ENCODE measurements around the gene PFDN4.

PFDN4 gene

GRCh38 chr20:54177378-54177777, 30.5 kb upstream of the PFDN4 start:
- Histone ChIP-seq H3K4me1 (ENCODE audit: control insufficient read depth, insufficient read depth, low read length) (peaks cover 10% of the 10 kb centered on the region), H3K4me3 (ENCODE audit: low read depth, low read length) (no peak overlapping the region), H3K9me3 (ENCODE audit: control insufficient read depth, insufficient read depth, low read length) (no peaks in the 10 kb centered on the region), H3K27me3 (ENCODE audit: control insufficient read depth, insufficient read depth, low read length) (peaks cover 42% of the 10 kb centered on the region), H3K36me3 (ENCODE audit: control insufficient read depth, insufficient read depth, low read length) (no peaks in the 10 kb centered on the region), H3K9ac (ENCODE audit: low read depth, low read length) (no peak overlapping the region)

GRCh38 chr20:54178256-54178655, 29.6 kb upstream of the PFDN4 start:
- no peak overlapping the region for H3K4me3 ChIP-seq (ENCODE audit: low read depth, low read length)
- H3K27me3 ChIP-seq (ENCODE audit: control insufficient read depth, insufficient read depth, low read length), result peaks cover 33% of the 10 kb centered on the region
- no peaks in the 10 kb centered on the region for H3K36me3 ChIP-seq (ENCODE audit: control insufficient read depth, insufficient read depth, low read length)
- peaks cover 10% of the 10 kb centered on the region for H3K4me1 ChIP-seq (ENCODE audit: control insufficient read depth, insufficient read depth, low read length)
- no peaks in the 10 kb centered on the region for H3K9me3 ChIP-seq (ENCODE audit: control insufficient read depth, insufficient read depth, low read length)
- H3K9ac ChIP-seq (ENCODE audit: low read depth, low read length), result no peak overlapping the region

GRCh38 chr20:54179946-54180345, 27.9 kb upstream of the PFDN4 start:
- Histone ChIP-seq H3K4me1 (ENCODE audit: control insufficient read depth, insufficient read depth, low read length) (peaks cover 1% of the 10 kb centered on the region), H3K9ac (ENCODE audit: low read depth, low read length) (no peak overlapping the region), H3K36me3 (ENCODE audit: control insufficient read depth, insufficient read depth, low read length) (no peaks in the 10 kb centered on the region), H3K4me3 (ENCODE audit: low read depth, low read length) (no peak overlapping the region), H3K9me3 (ENCODE audit: control insufficient read depth, insufficient read depth, low read length) (no peaks in the 10 kb centered on the region), H3K27me3 (ENCODE audit: control insufficient read depth, insufficient read depth, low read length) (peaks cover 17% of the 10 kb centered on the region)

GRCh38 chr20:54180931-54181330, 27.0 kb upstream of the PFDN4 start:
- no peak overlapping the region for H3K4me3 ChIP-seq (ENCODE audit: low read depth, low read length)
- H3K27me3 ChIP-seq (ENCODE audit: control insufficient read depth, insufficient read depth, low read length), result peaks cover 9% of the 10 kb centered on the region
- no peaks in the 10 kb centered on the region for H3K4me1 ChIP-seq (ENCODE audit: control insufficient read depth, insufficient read depth, low read length)
- H3K9me3 ChIP-seq (ENCODE audit: control insufficient read depth, insufficient read depth, low read length), result no peaks in the 10 kb centered on the region
- H3K9ac ChIP-seq (ENCODE audit: low read depth, low read length), result no peak overlapping the region
- H3K36me3 ChIP-seq (ENCODE audit: control insufficient read depth, insufficient read depth, low read length), result no peaks in the 10 kb centered on the region

- Histone ChIP-seq H3K27me3 (ENCODE audit: control insufficient read depth, insufficient read depth, low read length) (peaks cover 3% of the 10 kb centered on the region), H3K9ac (ENCODE audit: low read depth, low read length) (no peak overlapping the region), H3K9me3 (ENCODE audit: control insufficient read depth, insufficient read depth, low read length) (no peaks in the 10 kb centered on the region), H3K36me3 (ENCODE audit: control insufficient read depth, insufficient read depth, low read length) (no peaks in the 10 kb centered on the region), H3K4me3 (ENCODE audit: low read depth, low read length) (no peak overlapping the region), H3K4me1 (ENCODE audit: control insufficient read depth, insufficient read depth, low read length) (no peaks in the 10 kb centered on the region)
These were observed 23.8 kb upstream of the PFDN4 start for GRCh38 chr20:54184071-54184470.

- H3K9me3 ChIP-seq (ENCODE audit: control insufficient read depth, insufficient read depth, low read length), result no peaks in the 10 kb centered on the region
- no peaks in the 10 kb centered on the region for H3K36me3 ChIP-seq (ENCODE audit: control insufficient read depth, insufficient read depth, low read length)
- peaks cover 3% of the 10 kb centered on the region for H3K27me3 ChIP-seq (ENCODE audit: control insufficient read depth, insufficient read depth, low read length)
- H3K9ac ChIP-seq (ENCODE audit: low read depth, low read length), result no peak overlapping the region
- no peaks in the 10 kb centered on the region for H3K4me1 ChIP-seq (ENCODE audit: control insufficient read depth, insufficient read depth, low read length)
- no peak overlapping the region for H3K4me3 ChIP-seq (ENCODE audit: low read depth, low read length)
These were observed 22.8 kb upstream of the PFDN4 start for GRCh38 chr20:54184904-54185626.

- H3K4me1 ChIP-seq (ENCODE audit: control insufficient read depth, insufficient read depth, low read length), result no peaks in the 10 kb centered on the region
- no peaks in the 10 kb centered on the region for H3K9me3 ChIP-seq (ENCODE audit: control insufficient read depth, insufficient read depth, low read length)
- no peaks in the 10 kb centered on the region for H3K36me3 ChIP-seq (ENCODE audit: control insufficient read depth, insufficient read depth, low read length)
- H3K27me3 ChIP-seq (ENCODE audit: control insufficient read depth, insufficient read depth, low read length), result no peaks in the 10 kb centered on the region
- no peak overlapping the region for H3K9ac ChIP-seq (ENCODE audit: low read depth, low read length)
- no peak overlapping the region for H3K4me3 ChIP-seq (ENCODE audit: low read depth, low read length)
These were observed 19.6 kb upstream of the PFDN4 start for GRCh38 chr20:54188132-54188849.

GRCh38 chr20:54189630-54190029, 18.3 kb upstream of the PFDN4 start:
- Histone ChIP-seq H3K4me1 (ENCODE audit: control insufficient read depth, insufficient read depth, low read length) (no peaks in the 10 kb centered on the region), H3K27me3 (ENCODE audit: control insufficient read depth, insufficient read depth, low read length) (no peaks in the 10 kb centered on the region), H3K36me3 (ENCODE audit: control insufficient read depth, insufficient read depth, low read length) (no peaks in the 10 kb centered on the region), H3K4me3 (ENCODE audit: low read depth, low read length) (no peak overlapping the region), H3K9ac (ENCODE audit: low read depth, low read length) (no peak overlapping the region), H3K9me3 (ENCODE audit: control insufficient read depth, insufficient read depth, low read length) (no peaks in the 10 kb centered on the region)

- H3K36me3 ChIP-seq (ENCODE audit: control insufficient read depth, insufficient read depth, low read length), result no peaks in the 10 kb centered on the region
- no peaks in the 10 kb centered on the region for H3K27me3 ChIP-seq (ENCODE audit: control insufficient read depth, insufficient read depth, low read length)
- H3K4me1 ChIP-seq (ENCODE audit: control insufficient read depth, insufficient read depth, low read length), result no peaks in the 10 kb centered on the region
- no peak overlapping the region for H3K9ac ChIP-seq (ENCODE audit: low read depth, low read length)
- no peaks in the 10 kb centered on the region for H3K9me3 ChIP-seq (ENCODE audit: control insufficient read depth, insufficient read depth, low read length)
- H3K4me3 ChIP-seq (ENCODE audit: low read depth, low read length), result no peak overlapping the region
These were observed 17.7 kb upstream of the PFDN4 start for GRCh38 chr20:54190217-54190616.

GRCh38 chr20:54193817-54194216, 14.1 kb upstream of the PFDN4 start:
- Histone ChIP-seq H3K27me3 (ENCODE audit: control insufficient read depth, insufficient read depth, low read length) (no peaks in the 10 kb centered on the region), H3K4me3 (ENCODE audit: low read depth, low read length) (no peak overlapping the region), H3K9me3 (ENCODE audit: control insufficient read depth, insufficient read depth, low read length) (no peaks in the 10 kb centered on the region), H3K4me1 (ENCODE audit: control insufficient read depth, insufficient read depth, low read length) (no peaks in the 10 kb centered on the region), H3K9ac (ENCODE audit: low read depth, low read length) (no peak overlapping the region), H3K36me3 (ENCODE audit: control insufficient read depth, insufficient read depth, low read length) (no peaks in the 10 kb centered on the region)

- H3K36me3 ChIP-seq (ENCODE audit: control insufficient read depth, insufficient read depth, low read length), result no peaks in the 10 kb centered on the region
- H3K4me1 ChIP-seq (ENCODE audit: control insufficient read depth, insufficient read depth, low read length), result no peaks in the 10 kb centered on the region
- no peak overlapping the region for H3K4me3 ChIP-seq (ENCODE audit: low read depth, low read length)
- no peak overlapping the region for H3K9ac ChIP-seq (ENCODE audit: low read depth, low read length)
- no peaks in the 10 kb centered on the region for H3K27me3 ChIP-seq (ENCODE audit: control insufficient read depth, insufficient read depth, low read length)
- no peaks in the 10 kb centered on the region for H3K9me3 ChIP-seq (ENCODE audit: control insufficient read depth, insufficient read depth, low read length)
These were observed 13.0 kb upstream of the PFDN4 start for GRCh38 chr20:54194724-54195438.
